ENCODE data around the gene EFNB1. TPM values are rescaled to one million over a fixed set of nuclear protein-coding genes. Genes with fewer than 3 reads are reported as not detected.

EFNB1 gene
- total RNA-seq, 1 donor from 2014 or later, result 5.9 TPM

GRCh38 chrX:68881911-68882310, 53.1 kb downstream of the EFNB1 start:
- Mint-ChIP-seq H3K9me3 (ENCODE audit: unreplicated experiment) (no peaks in the 10 kb centered on the region), H3K36me3 (ENCODE audit: unreplicated experiment) (no peaks in the 10 kb centered on the region), H3K27me3 (ENCODE audit: unreplicated experiment) (no peaks in the 10 kb centered on the region), H3K4me1 (ENCODE audit: low read depth, unreplicated experiment) (no peaks in the 10 kb centered on the region), H3K4me3 (ENCODE audit: unreplicated experiment) (no peak overlapping the region), H3K27ac (ENCODE audit: unreplicated experiment) (no peak overlapping the region)
- no peak for TF ChIP-seq CTCF (IDR thresholded peaks at IDR 0.05; ENCODE audit: partially characterized antibody, unreplicated experiment)
- no peak for DNase-seq

GRCh38 chrX:68883800-68884199, 55.0 kb downstream of the EFNB1 start:
- Mint-ChIP-seq H3K4me3 (ENCODE audit: unreplicated experiment) (no peak overlapping the region), H3K27me3 (ENCODE audit: unreplicated experiment) (no peaks in the 10 kb centered on the region), H3K9me3 (ENCODE audit: unreplicated experiment) (no peaks in the 10 kb centered on the region), H3K36me3 (ENCODE audit: unreplicated experiment) (no peaks in the 10 kb centered on the region), H3K27ac (ENCODE audit: unreplicated experiment) (no peak overlapping the region), H3K4me1 (ENCODE audit: low read depth, unreplicated experiment) (no peaks in the 10 kb centered on the region)
- no peak for DNase-seq
- no peak for TF ChIP-seq CTCF (IDR thresholded peaks at IDR 0.05; ENCODE audit: partially characterized antibody, unreplicated experiment)

GRCh38 chrX:68889249-68889648, 60.4 kb downstream of the EFNB1 start:
- no peaks in the 10 kb centered on the region for H3K9me3 Mint-ChIP-seq (ENCODE audit: unreplicated experiment)
- no peaks in the 10 kb centered on the region for H3K4me1 Mint-ChIP-seq (ENCODE audit: low read depth, unreplicated experiment)
- H3K27ac Mint-ChIP-seq (ENCODE audit: unreplicated experiment), result no peak overlapping the region
- no peak for DNase-seq
- H3K4me3 Mint-ChIP-seq (ENCODE audit: unreplicated experiment), result no peak overlapping the region
- H3K27me3 Mint-ChIP-seq (ENCODE audit: unreplicated experiment), result peaks cover 3% of the 10 kb centered on the region
- H3K36me3 Mint-ChIP-seq (ENCODE audit: unreplicated experiment), result no peaks in the 10 kb centered on the region
- TF ChIP-seq CTCF (IDR thresholded peaks at IDR 0.05; ENCODE audit: partially characterized antibody, unreplicated experiment), result no peak

Other genes starting within 250 kb of the EFNB1 start
- 1.1 TPM for gene STARD8, start 181.4 kb upstream of the EFNB1 start, total RNA-seq (ENCODE audit: unreplicated experiment)

Measured in glutamatergic neuron (in vitro differentiated cells).